Measurements from ENCODE around the gene KIZ.

Gene KIZ

GRCh38 chr20:21291026-21291425 is 165.1 kb downstream of the KIZ start:
- Histone ChIP-seq H3K4me1 (no peaks in the 10 kb centered on the region), H3K9ac (no peak overlapping the region), H3K27me3 (no peaks in the 10 kb centered on the region), H3K4me3 (no peak overlapping the region), H3K36me3 (no peaks in the 10 kb centered on the region), H3K9me3 (no peaks in the 10 kb centered on the region), H4K20me1 (no peaks in the 10 kb centered on the region), H3K4me2 (no peak overlapping the region), H3K27ac (no peak overlapping the region)
- no peak for TF ChIP-seq Cebpa-rat (IDR thresholded peaks at IDR 0.05)

DNA sequence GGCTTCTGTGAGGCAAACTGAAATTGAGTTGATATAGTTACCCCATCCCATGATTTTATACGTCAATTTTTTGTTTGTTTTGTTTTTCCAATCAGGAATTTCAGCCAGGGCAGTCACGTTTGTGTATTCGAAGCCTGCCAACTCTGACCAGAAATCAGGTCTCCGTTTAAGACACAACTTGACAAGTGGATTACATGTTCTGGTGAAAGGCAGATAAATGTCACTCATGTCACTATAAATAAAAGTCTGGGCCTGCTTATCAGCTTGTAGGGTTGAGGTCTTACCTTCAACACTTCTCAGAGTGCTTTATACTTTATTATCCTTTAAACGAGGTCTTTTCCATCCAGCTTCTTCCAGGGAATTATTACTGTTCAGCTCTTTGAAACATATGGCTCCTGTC is 168.9 kb downstream of the KIZ start:
- H3K4me1 ChIP-seq = no peaks in the 10 kb centered on the region
- H3K27me3 ChIP-seq = no peaks in the 10 kb centered on the region
- H3K4me2 ChIP-seq = no peak overlapping the region
- H3K36me3 ChIP-seq = no peaks in the 10 kb centered on the region
- no peak overlapping the region for H3K4me3 ChIP-seq
- TF ChIP-seq Cebpa-rat (IDR thresholded peaks at IDR 0.05) = no peak
- H3K9ac ChIP-seq = no peak overlapping the region
- no peak overlapping the region for H3K27ac ChIP-seq
- no peaks in the 10 kb centered on the region for H4K20me1 ChIP-seq
- H3K9me3 ChIP-seq = no peaks in the 10 kb centered on the region

Measured in BLaER1 (cell line).